Measurements from ENCODE around the gene LAGE3. TPM values are rescaled to one million over a fixed set of nuclear protein-coding genes. Genes with fewer than 3 reads are reported as not detected.

Gene LAGE3
- total RNA-seq, 4 donors from 2014 or later = 4.7 to 19.4 (median 13.1) TPM; not detected in 1

GRCh38 chrX:154460326-154460725 lies 18.8 kb downstream of the LAGE3 start:
- H3K27me3 ChIP-seq = no peaks in the 10 kb centered on the region
- no peak for DNase-seq
- H3K4me1 ChIP-seq = no peaks in the 10 kb centered on the region
- no peak overlapping the region for H3K27ac ChIP-seq
- H3K36me3 ChIP-seq = no peaks in the 10 kb centered on the region
- intact Hi-C loops (cut with DNase I; ENCODE audit: low total_unique reads) = no loop called here
- no peak for TF ChIP-seq POLR2A (IDR thresholded peaks at IDR 0.05)
- TF ChIP-seq CTCF (IDR thresholded peaks at IDR 0.05) = no peak
- H3K4me3 ChIP-seq = no peak overlapping the region
- no peaks in the 10 kb centered on the region for H3K9me3 ChIP-seq

GRCh38 chrX:154459832-154460231 lies 19.2 kb downstream of the LAGE3 start:
- no peaks in the 10 kb centered on the region for H3K27me3 ChIP-seq
- H3K4me1 ChIP-seq = no peaks in the 10 kb centered on the region
- no peak for DNase-seq
- peak overlapping the region in 1 of 2 donors; percentile 47 for H3K4me3 ChIP-seq
- H3K27ac ChIP-seq = no peak overlapping the region
- H3K9me3 ChIP-seq = no peaks in the 10 kb centered on the region
- no peaks in the 10 kb centered on the region for H3K36me3 ChIP-seq
- TF ChIP-seq CTCF (IDR thresholded peaks at IDR 0.05) (no peak), POLR2A (IDR thresholded peaks at IDR 0.05) (no peak)
- intact Hi-C loops (cut with DNase I; ENCODE audit: low total_unique reads) = no loop called here

GRCh38 chrX:154458954-154459778 lies 19.9 kb downstream of the LAGE3 start:
- TF ChIP-seq CTCF (IDR thresholded peaks at IDR 0.05) (no peak), POLR2A (IDR thresholded peaks at IDR 0.05) (no peak)
- Histone ChIP-seq H3K9me3 (no peaks in the 10 kb centered on the region), H3K27me3 (no peaks in the 10 kb centered on the region), H3K4me3 (peak overlapping the region; percentile 47 to 79), H3K27ac (peak overlapping the region; percentile 76 to 83), H3K36me3 (no peaks in the 10 kb centered on the region), H3K4me1 (no peaks in the 10 kb centered on the region)
- no peak for DNase-seq
- intact Hi-C loops (cut with DNase I; ENCODE audit: low total_unique reads) = no loop called here

DNA sequence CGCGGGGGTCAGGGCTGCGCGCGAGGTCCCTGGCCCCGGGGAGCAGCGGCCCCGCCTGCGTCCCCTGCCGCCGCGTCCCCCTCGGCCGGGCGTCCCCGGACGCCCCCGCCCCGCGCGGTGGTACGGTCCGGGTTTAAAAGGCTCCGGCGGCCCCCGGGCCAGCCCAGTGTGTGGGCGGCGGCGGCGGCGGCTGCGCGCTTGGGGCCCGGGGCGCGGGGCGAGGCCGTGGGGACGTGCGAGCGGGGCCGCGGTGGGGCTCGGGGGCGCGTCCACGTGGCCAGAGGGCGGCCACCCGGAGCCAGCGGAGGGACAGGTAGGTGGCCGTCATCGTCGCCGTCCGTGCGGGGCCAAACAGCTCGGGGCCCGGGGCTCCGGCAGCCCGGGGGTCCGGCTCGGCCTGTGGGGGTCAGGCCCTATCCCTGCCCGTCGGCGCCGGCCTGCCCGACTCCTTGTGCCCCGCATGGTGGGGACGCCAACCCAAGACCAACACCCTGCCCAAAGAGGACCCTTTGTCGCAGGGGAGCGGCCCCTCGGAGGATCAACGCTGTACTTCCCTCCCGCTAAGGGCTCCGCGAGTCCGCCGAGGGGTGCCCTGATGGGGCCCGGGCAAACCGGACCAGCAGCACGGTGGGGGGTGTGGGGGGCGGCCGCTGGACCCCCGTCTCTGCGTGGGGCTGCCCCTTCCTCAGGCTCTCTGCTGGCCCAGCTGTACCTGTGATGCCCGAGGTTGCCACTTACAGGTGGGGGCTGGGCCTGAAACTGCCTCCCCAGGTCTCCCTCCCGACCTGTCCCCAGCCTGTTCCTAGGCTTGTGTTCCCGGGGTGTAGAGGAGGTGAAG lies 20.7 kb downstream of the LAGE3 start, which contains the start of gene PLXNA3:
TSS of gene PLXNA3 (plus strand) at position 166 of the 838 bp plus-strand sequence. CDS start 1,903 bp downstream, outside the sequence.
- Histone ChIP-seq H3K9me3 (no peaks in the 10 kb centered on the region), H3K36me3 (no peaks in the 10 kb centered on the region), H3K27ac (peak within 1 kb of the TSS; percentile 76 to 83), H3K27me3 (no peaks in the 10 kb centered on the region), H3K4me1 (no peaks in the 10 kb centered on the region), H3K4me3 (peak within 1 kb of the TSS; percentile 47 to 79)
- peak in 1 of 2 donors; percentile 54 for DNase-seq
- intact Hi-C loops (cut with DNase I; ENCODE audit: low total_unique reads) = no loop called here
- TF ChIP-seq POLR2A (IDR thresholded peaks at IDR 0.05) (peak; percentile 82 to 86), CTCF (IDR thresholded peaks at IDR 0.05) (no peak)
